Vagina (tissue), 2 donors: ENCODE results near the gene GRM8.

Source experiments
- CTCF ChIP-seq, 3 experiments: fragments of 450-650 bp in 2 of 3; fragments of 200-600 bp in 1 of 3; sonication (generic) in 1 of 3; IDR thresholded peaks; one replicate each; pipeline ENCODE4 v1.5.1; 2017 to 2019; ENCODE audit warnings: antibody characterized with exemption in 3 of 3, mild to moderate bottlenecking in 2 of 3, moderate library complexity in 2 of 3
- POLR2A ChIP-seq, 2 donors: fragments of 450-650 bp; IDR thresholded peaks; one replicate each; pipeline ENCODE4 v1.6.1; 2017; ENCODE audit warnings: antibody characterized with exemption in 2 of 2, mild to moderate bottlenecking in 2 of 2, moderate library complexity in 2 of 2

GRCh38 chr7:126988022-126988421 is 264.7 kb downstream of the GRM8 start:
- no peak for TF ChIP-seq POLR2A (IDR thresholded peaks at IDR 0.05)
- no peak for TF ChIP-seq CTCF (IDR thresholded peaks at IDR 0.05)
